Immature natural killer cell (primary cell): Measurements from ENCODE around the gene CUBN. TPM values are rescaled to one million over a fixed set of nuclear protein-coding genes. Genes with fewer than 3 reads are reported as not detected.
A peak's percentile ranks its signal among the peaks of the same experiment; 100 is the strongest.

Experiments used
- DNase-seq, 3 donors: peaks; one replicate each; pipeline ENCODE4 v3.0.0; 2022; ENCODE audit warnings: mixed read lengths in 1 of 3
- H3K27ac Mint-ChIP-seq, 6 donors: one replicate each; pipeline ENCODE4 v1.8.0; 2020; ENCODE audit warnings: mixed read lengths in 6 of 6, mild to moderate bottlenecking in 5 of 6, inconsistent platforms in 4 of 6, moderate library complexity in 3 of 6
- H3K27me3 Mint-ChIP-seq, 3 donors: one replicate each; pipeline ENCODE4 v1.8.0; 2020 to 2021; ENCODE audit warnings: low read depth in 3 of 3, mild to moderate bottlenecking in 3 of 3, mixed read lengths in 3 of 3, moderate library complexity in 3 of 3, inconsistent platforms in 1 of 3
- H3K36me3 Mint-ChIP-seq, 3 donors: one replicate each; pipeline ENCODE4 v1.8.0; 2020; ENCODE audit warnings: mixed read lengths in 3 of 3, inconsistent platforms in 2 of 3, mild to moderate bottlenecking in 2 of 3
- H3K4me1 Mint-ChIP-seq, 2 donors: one replicate each; pipeline ENCODE4 v1.8.0; 2020; ENCODE audit warnings: inconsistent platforms in 2 of 2, mild to moderate bottlenecking in 2 of 2, mixed read lengths in 2 of 2, moderate library complexity in 1 of 2
- H3K4me3 Mint-ChIP-seq, 5 donors: one replicate each; pipeline ENCODE4 v1.8.0; 2020; ENCODE audit warnings: mild to moderate bottlenecking in 5 of 5, mixed read lengths in 5 of 5, inconsistent platforms in 3 of 5, moderate library complexity in 3 of 5
- H3K9me3 Mint-ChIP-seq, 6 donors: one replicate each; pipeline ENCODE4 v1.8.0; 2020; ENCODE audit warnings: mild to moderate bottlenecking in 6 of 6, mixed read lengths in 6 of 6, inconsistent platforms in 4 of 6, moderate library complexity in 3 of 6
- polyA plus RNA-seq, 3 donors: library from polyadenylated mRNA; unstranded; fragments of 300-500 nt; fragmentation: Illumina TruSeq; gene quantifications; one replicate each; pipeline ENCODE4 v1.2.3, GENCODE V29; 2021

CUBN gene
- polyA plus RNA-seq, 3 donors from 2014 or later = 0.16 to 1.2 TPM; not detected in 1

GRCh38 chr10:16952610-16953009 is 177.0 kb downstream of the CUBN start:
- no peak for DNase-seq
- no peak overlapping the region for H3K4me3 Mint-ChIP-seq
- H3K4me1 Mint-ChIP-seq = no peaks in the 10 kb centered on the region
- H3K36me3 Mint-ChIP-seq = peaks cover 0 to 8% (median 0%) of the 10 kb centered on the region in 3 donors
- peak overlapping the region in 1 of 6 donors; percentile 29 for H3K27ac Mint-ChIP-seq
- H3K9me3 Mint-ChIP-seq = no peaks in the 10 kb centered on the region
- H3K27me3 Mint-ChIP-seq = no peaks in the 10 kb centered on the region

GRCh38 chr10:16952080-16952479 is 177.5 kb downstream of the CUBN start:
- Mint-ChIP-seq H3K4me1 (no peaks in the 10 kb centered on the region), H3K27me3 (peaks cover 0 to 4% (median 0%) of the 10 kb centered on the region in 3 donors), H3K4me3 (no peak overlapping the region), H3K27ac (peak overlapping the region in 1 of 6 donors; percentile 18), H3K36me3 (peaks cover 0 to 8% (median 0%) of the 10 kb centered on the region in 3 donors), H3K9me3 (no peaks in the 10 kb centered on the region)
- DNase-seq = no peak

GRCh38 chr10:16950656-16951601 is 178.7 kb downstream of the CUBN start:
- Mint-ChIP-seq H3K4me1 (no peaks in the 10 kb centered on the region), H3K4me3 (no peak overlapping the region), H3K36me3 (peaks cover 0 to 8% (median 0%) of the 10 kb centered on the region in 3 donors), H3K27ac (no peak overlapping the region), H3K9me3 (no peaks in the 10 kb centered on the region), H3K27me3 (peaks cover 0 to 4% (median 0%) of the 10 kb centered on the region in 3 donors)
- no peak for DNase-seq

- Mint-ChIP-seq H3K27ac (no peak overlapping the region), H3K27me3 (peaks cover 0 to 4% (median 0%) of the 10 kb centered on the region in 3 donors), H3K4me1 (no peaks in the 10 kb centered on the region), H3K4me3 (no peak overlapping the region), H3K36me3 (peaks cover 0 to 8% (median 0%) of the 10 kb centered on the region in 3 donors), H3K9me3 (no peaks in the 10 kb centered on the region)
- DNase-seq = no peak
These were observed 179.8 kb downstream of the CUBN start for GRCh38 chr10:16949816-16950215.

DNA sequence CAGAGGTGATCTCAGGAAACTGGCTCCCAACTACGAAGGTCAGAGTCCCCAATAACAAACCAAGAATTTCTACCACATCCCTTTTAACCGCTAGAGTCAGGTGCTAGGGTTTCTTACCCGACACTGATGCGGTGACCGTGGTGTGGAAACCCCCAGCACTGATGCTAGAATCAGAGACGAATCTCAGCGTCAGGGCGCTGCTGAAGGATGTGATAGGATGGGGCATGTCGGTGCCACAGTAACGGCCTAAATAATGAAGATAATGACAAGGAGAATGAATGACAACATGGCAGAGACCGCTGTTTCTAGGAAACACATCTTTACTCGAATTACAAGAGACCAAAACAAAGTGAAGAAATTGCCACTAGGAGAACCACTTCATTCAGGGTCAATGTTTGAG is 181.2 kb downstream of the CUBN start:
- Mint-ChIP-seq H3K4me3 (no peak overlapping the region), H3K27ac (no peak overlapping the region)
- DNase-seq = peak; percentile 3 to 23 (median 8)

DNA sequence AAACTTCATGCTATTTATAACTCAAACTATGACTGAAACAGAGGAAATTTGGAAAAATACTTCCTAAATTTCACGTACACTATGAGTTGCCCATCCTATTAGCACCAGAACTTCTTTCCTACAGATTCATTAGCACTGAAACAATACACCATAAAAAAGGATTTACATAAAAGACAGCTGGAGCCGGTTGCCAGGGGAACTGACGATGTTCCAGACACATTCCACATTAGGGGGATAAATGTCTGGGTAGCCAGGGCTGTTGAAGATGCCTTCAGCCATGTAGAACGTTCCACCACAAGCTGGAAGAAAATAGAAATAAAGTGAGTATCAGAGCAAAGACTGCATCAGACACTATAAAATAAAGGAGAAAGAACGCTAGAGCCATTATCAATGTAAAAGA is 182.5 kb downstream of the CUBN start:
- Mint-ChIP-seq H3K27ac (no peak overlapping the region), H3K36me3 (no peaks in the 10 kb centered on the region), H3K4me1 (no peaks in the 10 kb centered on the region), H3K27me3 (peaks cover 0 to 4% (median 0%) of the 10 kb centered on the region in 3 donors), H3K9me3 (no peaks in the 10 kb centered on the region), H3K4me3 (no peak overlapping the region)
- DNase-seq = no peak

More for the DNA sequence above, 181.2 kb downstream of the CUBN start:
- H3K4me1 Mint-ChIP-seq = no peaks in the 10 kb centered on the region
- H3K36me3 Mint-ChIP-seq = peaks cover 0 to 8% (median 0%) of the 10 kb centered on the region in 3 donors
- peaks cover 0 to 4% (median 0%) of the 10 kb centered on the region in 3 donors for H3K27me3 Mint-ChIP-seq
- H3K9me3 Mint-ChIP-seq = no peaks in the 10 kb centered on the region

- no peaks in the 10 kb centered on the region for H3K36me3 Mint-ChIP-seq
- peaks cover 0 to 4% (median 0%) of the 10 kb centered on the region in 3 donors for H3K27me3 Mint-ChIP-seq
- no peak overlapping the region for H3K27ac Mint-ChIP-seq
- no peak overlapping the region for H3K4me3 Mint-ChIP-seq
- no peaks in the 10 kb centered on the region for H3K9me3 Mint-ChIP-seq
- no peak for DNase-seq
- no peaks in the 10 kb centered on the region for H3K4me1 Mint-ChIP-seq
These were observed 184.0 kb downstream of the CUBN start for GRCh38 chr10:16945593-16945992.

GRCh38 chr10:16944986-16945385 is 184.6 kb downstream of the CUBN start:
- DNase-seq = no peak
- Mint-ChIP-seq H3K4me3 (no peak overlapping the region), H3K36me3 (no peaks in the 10 kb centered on the region), H3K4me1 (no peaks in the 10 kb centered on the region), H3K27ac (no peak overlapping the region), H3K27me3 (peaks cover 0 to 4% (median 1%) of the 10 kb centered on the region in 3 donors), H3K9me3 (no peaks in the 10 kb centered on the region)

DNA sequence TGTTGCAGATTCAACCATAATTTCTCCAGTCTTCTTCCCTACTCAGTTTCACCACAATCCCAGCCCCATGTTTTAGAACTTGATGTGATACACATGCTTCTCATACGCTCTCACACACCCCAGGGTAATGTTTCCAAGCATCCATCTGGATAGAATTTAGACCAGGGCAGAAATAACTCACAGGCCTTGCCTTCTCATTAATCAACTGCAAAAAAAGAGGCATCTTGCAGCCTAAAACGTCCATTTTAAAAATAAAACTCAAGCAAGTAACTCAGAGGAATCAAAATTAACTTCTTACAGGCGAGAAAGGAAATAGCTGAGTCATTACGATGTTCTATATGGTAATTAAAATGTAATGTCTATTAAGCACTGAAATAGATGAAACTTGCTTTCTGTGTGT is 185.2 kb downstream of the CUBN start:
- DNase-seq = no peak
- Mint-ChIP-seq H3K36me3 (no peaks in the 10 kb centered on the region), H3K4me1 (no peaks in the 10 kb centered on the region), H3K27me3 (peaks cover 0 to 4% (median 2%) of the 10 kb centered on the region in 3 donors), H3K9me3 (no peaks in the 10 kb centered on the region), H3K4me3 (no peak overlapping the region), H3K27ac (no peak overlapping the region)

DNA sequence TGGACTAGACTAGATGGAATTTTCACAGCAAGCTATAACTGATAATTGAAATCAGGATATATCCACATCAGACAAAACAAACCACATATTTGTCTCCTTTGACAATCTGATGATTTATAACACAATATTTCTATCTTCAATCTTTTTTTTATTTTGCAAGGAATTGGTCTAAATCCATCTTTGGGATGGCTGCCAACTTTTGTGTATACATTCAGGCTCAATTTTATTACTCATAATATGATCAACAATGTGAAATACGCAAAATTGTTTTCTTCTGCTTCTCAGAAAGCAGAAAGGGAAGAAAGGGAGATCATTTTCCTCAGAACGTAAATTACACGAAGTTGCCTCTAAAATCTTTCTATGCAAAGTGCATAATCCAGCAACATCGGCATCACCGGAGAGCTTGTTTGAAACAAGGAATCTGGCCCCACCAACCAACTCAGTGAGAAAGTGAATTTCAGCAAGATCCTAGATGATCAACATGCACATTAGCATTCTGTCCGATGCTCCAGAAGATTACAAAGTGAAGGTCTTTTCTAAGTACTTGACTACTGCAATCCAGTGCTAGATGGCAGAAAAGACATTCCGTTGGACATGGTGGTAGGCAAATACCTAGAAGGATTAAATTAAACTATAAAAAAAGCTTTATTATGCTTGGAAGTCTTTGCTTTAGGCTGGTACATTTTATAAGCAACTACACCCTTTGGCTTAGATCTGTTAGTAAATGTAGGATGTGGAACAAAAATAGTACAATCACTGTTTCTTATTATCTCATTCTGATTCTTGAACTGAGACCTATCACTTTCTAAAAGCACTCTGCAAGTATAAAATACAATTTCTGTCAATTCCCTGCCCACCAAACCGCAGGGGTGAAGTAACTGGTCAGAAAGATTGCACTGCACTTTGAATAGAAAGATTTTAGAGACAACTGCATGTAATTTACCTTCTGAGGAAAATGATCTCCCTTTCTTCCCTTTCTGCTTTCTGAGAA is 186.0 kb downstream of the CUBN start:
- no peak for DNase-seq
- Mint-ChIP-seq H3K4me1 (no peaks in the 10 kb centered on the region), H3K27ac (no peak overlapping the region), H3K36me3 (no peaks in the 10 kb centered on the region), H3K9me3 (no peaks in the 10 kb centered on the region), H3K4me3 (no peak overlapping the region), H3K27me3 (peaks cover 0 to 4% (median 2%) of the 10 kb centered on the region in 3 donors)

- DNase-seq = no peak
- Mint-ChIP-seq H3K27ac (no peak overlapping the region), H3K4me1 (no peaks in the 10 kb centered on the region), H3K36me3 (no peaks in the 10 kb centered on the region), H3K4me3 (no peak overlapping the region), H3K27me3 (peaks cover 0 to 3% (median 2%) of the 10 kb centered on the region in 3 donors), H3K9me3 (no peaks in the 10 kb centered on the region)
These were observed 187.1 kb downstream of the CUBN start for GRCh38 chr10:16942381-16943078.

DNA sequence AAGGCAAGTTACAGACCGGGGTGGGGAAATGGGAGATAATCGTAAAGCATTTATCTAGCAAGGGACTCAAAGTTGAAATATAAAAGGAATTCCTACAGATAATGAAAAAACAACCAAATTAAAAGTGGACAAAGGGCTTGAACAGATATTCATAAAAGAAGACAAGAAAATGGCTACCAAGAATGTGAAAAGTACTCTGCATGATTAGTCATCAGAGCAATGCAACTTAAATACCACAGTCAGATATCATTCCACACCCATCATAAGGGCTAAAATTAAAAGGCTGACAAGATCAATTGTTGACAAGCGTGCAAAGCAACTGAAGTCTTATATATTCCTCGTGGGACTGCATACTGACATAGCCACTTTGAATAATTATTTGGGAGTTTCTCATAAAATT is 187.7 kb downstream of the CUBN start:
- H3K9me3 Mint-ChIP-seq = no peaks in the 10 kb centered on the region
- no peaks in the 10 kb centered on the region for H3K36me3 Mint-ChIP-seq
- H3K27ac Mint-ChIP-seq = no peak overlapping the region
- H3K4me1 Mint-ChIP-seq = no peaks in the 10 kb centered on the region
- no peak overlapping the region for H3K4me3 Mint-ChIP-seq
- no peak for DNase-seq
- peaks cover 0 to 2% (median 0%) of the 10 kb centered on the region in 3 donors for H3K27me3 Mint-ChIP-seq

DNA sequence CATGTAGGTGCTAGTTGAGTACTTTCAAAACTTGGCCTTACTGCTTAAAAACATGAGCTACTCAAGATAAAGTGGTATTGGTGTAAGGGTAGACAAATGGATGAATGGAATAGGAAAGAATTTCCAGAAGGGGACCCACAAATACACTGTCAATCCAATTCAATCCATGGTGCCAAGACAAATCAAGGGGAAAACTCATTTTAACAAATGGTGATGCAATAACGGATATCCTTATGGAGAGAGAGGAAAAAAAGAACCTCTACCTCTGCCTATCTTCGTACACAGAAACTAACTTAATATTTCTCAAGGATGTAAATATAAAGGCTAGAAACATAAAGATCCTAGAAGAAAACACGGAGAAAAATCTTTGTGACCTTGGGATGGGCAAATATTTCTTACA is 188.5 kb downstream of the CUBN start:
- no peaks in the 10 kb centered on the region for H3K36me3 Mint-ChIP-seq
- peaks cover 0 to 2% (median 0%) of the 10 kb centered on the region in 3 donors for H3K27me3 Mint-ChIP-seq
- no peak overlapping the region for H3K4me3 Mint-ChIP-seq
- no peak for DNase-seq
- no peaks in the 10 kb centered on the region for H3K4me1 Mint-ChIP-seq
- no peak overlapping the region for H3K27ac Mint-ChIP-seq
- no peaks in the 10 kb centered on the region for H3K9me3 Mint-ChIP-seq
